Epithelial cell of esophagus (primary cell): Measurements from ENCODE around the gene YAP1.

Source experiments
- DNase-seq: peaks from one replicate; pipeline ENCODE4 v3.0.0; 2010; ENCODE audit warnings: low read depth
- H3K4me3 ChIP-seq: 2 replicates; pipeline ENCODE4 v1.5.1; 2011; ENCODE audit warnings: mild to moderate bottlenecking, low read length, control low read depth
- CTCF ChIP-seq: IDR thresholded peaks from 2 replicates; pipeline ENCODE4 v1.5.1; 2011; ENCODE audit warnings: low read depth, mild to moderate bottlenecking, low read length, control low read depth, inconsistent platforms; ENCODE audit not compliant: insufficient read depth; ENCODE audit errors: missing control alignments

YAP1 gene

DNA sequence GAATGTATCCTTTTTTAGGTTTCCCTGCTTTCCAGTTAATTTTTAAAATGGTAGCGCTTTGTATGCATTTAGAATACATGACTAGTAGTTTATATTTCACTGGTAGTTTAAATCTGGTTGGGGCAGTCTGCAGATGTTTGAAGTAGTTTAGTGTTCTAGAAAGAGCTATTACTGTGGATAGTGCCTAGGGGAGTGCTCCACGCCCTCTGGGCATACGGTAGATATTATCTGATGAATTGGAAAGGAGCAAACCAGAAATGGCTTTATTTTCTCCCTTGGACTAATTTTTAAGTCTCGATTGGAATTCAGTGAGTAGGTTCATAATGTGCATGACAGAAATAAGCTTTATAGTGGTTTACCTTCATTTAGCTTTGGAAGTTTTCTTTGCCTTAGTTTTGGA lies 120.7 kb downstream of the YAP1 start:
- H3K4me3 ChIP-seq = no peak overlapping the region
- DNase-seq = no peak
- no peak for TF ChIP-seq CTCF

DNA sequence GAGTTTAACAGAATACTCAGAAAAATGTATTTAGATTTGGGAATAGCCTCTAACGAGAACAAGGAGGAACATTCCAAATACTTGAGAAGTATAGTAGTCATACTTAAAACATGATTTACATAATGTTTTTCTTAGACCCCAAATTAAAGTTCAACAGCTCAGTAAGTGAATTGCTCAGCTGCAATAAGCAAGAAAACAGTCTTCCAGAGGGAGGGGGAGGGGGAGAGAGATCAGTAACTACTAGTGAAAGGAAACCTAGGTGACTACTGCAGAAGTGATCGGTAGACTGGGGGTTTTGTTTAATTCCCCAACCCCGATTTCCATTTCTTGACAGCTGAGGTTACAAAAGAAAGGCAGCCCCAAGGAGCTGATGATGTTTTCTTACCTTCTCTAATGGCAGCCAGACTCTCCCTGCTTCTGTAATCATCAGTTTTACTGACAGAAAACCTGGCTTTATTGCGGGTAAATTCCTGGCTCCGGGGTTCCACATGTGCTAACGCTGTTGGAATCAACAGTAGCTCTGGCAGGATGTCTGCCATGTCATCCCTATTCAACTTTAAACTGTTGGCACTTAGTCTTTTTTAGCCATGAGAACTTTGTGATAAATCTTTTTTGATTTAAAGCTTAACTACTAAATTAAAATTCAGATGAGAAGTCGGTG lies 124.7 kb downstream of the YAP1 start:
- DNase-seq = no peak

GRCh38 chr11:102237096-102237735 lies 127.0 kb downstream of the YAP1 start:
- TF ChIP-seq CTCF = no peak
- no peak for DNase-seq

More for the DNA sequence above, 124.7 kb downstream of the YAP1 start:
- no peak for TF ChIP-seq CTCF
- H3K4me3 ChIP-seq = no peak overlapping the region

GRCh38 chr11:102238391-102238821 lies 128.2 kb downstream of the YAP1 start:
- DNase-seq = no peak
- TF ChIP-seq CTCF = no peak
- H3K4me3 ChIP-seq = no peak overlapping the region

More at GRCh38 chr11:102237096-102237735, 127.0 kb downstream of the YAP1 start:
- no peak overlapping the region for H3K4me3 ChIP-seq

DNA sequence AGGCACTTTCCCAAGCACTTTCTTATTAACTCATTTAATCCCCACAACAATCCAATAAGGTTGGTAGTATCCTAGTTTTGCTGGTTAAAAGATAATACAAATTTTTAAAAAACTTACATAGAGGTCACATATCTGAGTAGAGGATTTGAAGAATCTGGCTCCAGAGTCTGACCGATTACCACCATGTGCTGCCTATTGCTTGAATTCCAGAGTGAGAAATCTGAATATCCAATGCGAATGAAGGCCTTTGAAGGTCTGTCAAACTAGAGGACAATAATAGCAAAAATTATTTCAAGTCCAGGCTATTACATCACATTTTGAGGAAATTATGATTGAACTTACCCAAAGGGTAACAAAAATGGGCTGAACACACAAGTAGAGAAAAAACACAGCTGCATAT lies 129.2 kb downstream of the YAP1 start:
- no peak for DNase-seq
- H3K4me3 ChIP-seq = no peak overlapping the region
- TF ChIP-seq CTCF = no peak

- H3K4me3 ChIP-seq = no peak overlapping the region
- TF ChIP-seq CTCF = no peak
- DNase-seq = no peak
Observed at GRCh38 chr11:102239911-102240310, 129.7 kb downstream of the YAP1 start.

DNA sequence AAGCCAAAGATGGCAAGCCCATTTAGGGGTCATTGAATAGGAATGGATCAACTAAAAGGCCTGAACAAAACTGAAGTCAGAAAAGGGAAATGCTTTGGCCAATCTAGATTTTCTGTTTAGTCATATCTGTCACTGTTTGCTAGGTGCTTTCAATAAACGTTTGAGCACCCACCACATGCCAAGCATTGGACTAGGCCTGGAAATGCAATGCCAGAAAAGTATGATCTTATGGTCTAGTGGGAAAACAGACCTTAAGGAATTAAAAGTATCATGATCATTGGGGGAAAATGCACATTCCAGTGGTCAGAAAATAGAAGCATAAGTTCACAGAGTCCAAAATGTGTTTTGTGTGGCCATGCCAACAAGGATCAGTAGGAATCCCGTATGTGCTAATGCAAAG lies 130.3 kb downstream of the YAP1 start:
- H3K4me3 ChIP-seq = no peak overlapping the region
- no peak for DNase-seq
- TF ChIP-seq CTCF = no peak
